Vagina (tissue), 2 donors: ENCODE results near the gene UNC13A. TPM values are rescaled to one million over a fixed set of nuclear protein-coding genes. Genes with fewer than 3 reads are reported as not detected.

Experiments
- DNase-seq, 2 donors: peaks; one replicate each; pipeline ENCODE4 v3.0.0-alpha.2; 2017; ENCODE audit errors: extremely low spot score in 2 of 2
- H3K27ac ChIP-seq: fragments of 200-600 bp; sonication (generic); one replicate; pipeline ENCODE4 v1.5.1; 2019
- H3K27me3 ChIP-seq: fragments of 200-600 bp; sonication (generic); one replicate; pipeline ENCODE4 v1.5.1; 2019
- H3K36me3 ChIP-seq, 2 donors: fragments of 200-600 bp; sonication (generic); one replicate each; pipeline ENCODE4 v1.5.1; 2017 to 2019
- H3K4me1 ChIP-seq: fragments of 200-600 bp; sonication (generic); one replicate; pipeline ENCODE4 v1.5.1; 2019
- H3K4me3 ChIP-seq, 2 donors: fragments of 200-600 bp; sonication (generic); 1 replicate in 1 of 2; 2 replicates in 1 of 2; pipeline ENCODE4 v1.5.1; 2016 to 2019
- H3K9me3 ChIP-seq: fragments of 200-600 bp; sonication (generic); one replicate; pipeline ENCODE4 v1.5.1; 2019
- POLR2A ChIP-seq, 2 donors: fragments of 450-650 bp; IDR thresholded peaks; one replicate each; pipeline ENCODE4 v1.6.1; 2017; ENCODE audit warnings: antibody characterized with exemption in 2 of 2, mild to moderate bottlenecking in 2 of 2, moderate library complexity in 2 of 2
- POLR2AphosphoS5 ChIP-seq, 2 donors: sonication (generic); formaldehyde crosslinking; IDR thresholded peaks; one replicate each; pipeline ENCODE4 v1.9.0; 2017; ENCODE audit warnings: antibody characterized with exemption in 2 of 2, mild to moderate bottlenecking in 2 of 2, low read depth in 1 of 2; ENCODE audit not compliant: insufficient read depth in 1 of 2
- intact Hi-C: fragments of 100-400 bp; cut with DNase I; formaldehyde crosslinking; loops from one replicate; pipeline ENCODE4 v1.15.1; 2023
- total RNA-seq: library from RNA; depleted of rRNA; stranded (reverse); fragments of >200 nt; gene quantifications from one replicate; pipeline ENCODE4 v1.2.3, GENCODE V29; 2016
- TF ChIP-seq, protein P1 (sequence below), 3 experiments: fragments of 450-650 bp in 2 of 3; fragments of 200-600 bp in 1 of 3; sonication (generic) in 1 of 3; IDR thresholded peaks; one replicate each; pipeline ENCODE4 v1.5.1; 2017 to 2019; ENCODE audit warnings: antibody characterized with exemption in 3 of 3, mild to moderate bottlenecking in 2 of 3, moderate library complexity in 2 of 3

UNC13A gene
- total RNA-seq, 1 donor from 2014 or later, result 0.49 TPM

DNA sequence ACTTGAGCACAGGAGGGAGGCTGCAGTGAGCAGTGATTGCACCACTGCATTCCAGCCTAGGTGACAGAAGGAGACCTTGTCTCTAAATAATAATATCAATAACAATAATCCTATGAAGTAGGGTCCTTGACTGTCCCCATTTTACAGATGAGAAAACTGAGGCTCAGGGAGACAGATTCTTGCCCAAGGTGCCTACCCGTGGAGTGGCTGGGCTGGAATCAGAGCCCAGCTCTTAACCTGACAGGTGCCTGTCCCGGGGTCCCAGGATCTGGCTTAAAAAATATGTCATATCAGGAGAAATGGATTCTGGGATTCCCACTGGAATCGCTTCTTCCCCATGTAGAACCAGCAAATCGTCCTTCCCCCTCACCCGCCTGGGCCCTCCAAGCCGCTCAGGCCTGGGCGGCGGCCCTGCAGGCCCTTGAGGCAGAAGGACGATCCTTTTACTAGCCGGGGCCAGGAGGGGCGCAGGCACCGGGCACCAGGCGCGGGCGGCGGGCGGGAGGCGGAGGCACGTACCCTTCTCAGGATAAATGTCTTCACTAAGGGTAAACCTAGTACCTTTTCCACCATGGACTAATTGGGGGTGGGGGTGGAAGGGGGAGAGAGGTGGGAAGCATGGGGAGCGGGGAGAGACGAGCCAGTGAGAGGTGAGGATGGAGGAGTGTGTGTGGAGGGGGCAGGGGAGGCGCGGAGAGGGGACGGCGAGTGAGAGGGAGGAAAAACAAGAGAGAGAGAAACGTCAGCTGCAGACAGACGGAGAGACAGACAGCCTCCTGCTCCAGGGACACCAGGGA, 72.1 kb downstream of the UNC13A start:
- Histone ChIP-seq H3K4me3 (no peak overlapping the region), H3K27me3 (no peaks in the 10 kb centered on the region)

DNA sequence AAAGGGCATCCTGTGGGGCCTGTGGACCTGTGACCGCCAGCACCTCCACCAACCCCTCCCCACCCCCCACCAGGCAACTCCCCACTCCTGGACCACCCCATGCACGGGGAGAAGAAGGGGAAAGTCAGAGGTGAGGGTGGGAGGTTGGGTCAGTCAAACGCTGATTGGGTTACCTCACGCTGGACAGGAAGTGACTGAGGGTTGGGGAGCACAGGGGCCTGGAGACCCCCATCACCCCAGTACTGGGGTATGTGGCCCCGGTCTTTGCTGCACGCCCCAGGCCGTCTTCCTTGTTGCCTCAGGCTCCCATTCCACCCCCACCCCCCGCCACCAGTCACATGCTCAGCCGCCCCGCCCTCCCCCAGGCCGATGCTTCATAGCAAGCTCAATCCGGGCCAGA, 73.7 kb downstream of the UNC13A start:
- Histone ChIP-seq H3K27me3 (no peaks in the 10 kb centered on the region), H3K27ac (no peak overlapping the region)

More for the DNA sequence above, 72.1 kb downstream of the UNC13A start:
- Histone ChIP-seq H3K9me3 (no peaks in the 10 kb centered on the region), H3K36me3 (no peaks in the 10 kb centered on the region), H3K27ac (no peak overlapping the region), H3K4me1 (peaks cover 3% of the 10 kb centered on the region)
- no peak for DNase-seq
- intact Hi-C loops, result no loop called here
- no peak for TF ChIP-seq POLR2AphosphoS5 (IDR thresholded peaks at IDR 0.05; ENCODE audit: insufficient read depth in 1 of 2, low read depth in 1 of 2)
- TF ChIP-seq, protein P1, sequence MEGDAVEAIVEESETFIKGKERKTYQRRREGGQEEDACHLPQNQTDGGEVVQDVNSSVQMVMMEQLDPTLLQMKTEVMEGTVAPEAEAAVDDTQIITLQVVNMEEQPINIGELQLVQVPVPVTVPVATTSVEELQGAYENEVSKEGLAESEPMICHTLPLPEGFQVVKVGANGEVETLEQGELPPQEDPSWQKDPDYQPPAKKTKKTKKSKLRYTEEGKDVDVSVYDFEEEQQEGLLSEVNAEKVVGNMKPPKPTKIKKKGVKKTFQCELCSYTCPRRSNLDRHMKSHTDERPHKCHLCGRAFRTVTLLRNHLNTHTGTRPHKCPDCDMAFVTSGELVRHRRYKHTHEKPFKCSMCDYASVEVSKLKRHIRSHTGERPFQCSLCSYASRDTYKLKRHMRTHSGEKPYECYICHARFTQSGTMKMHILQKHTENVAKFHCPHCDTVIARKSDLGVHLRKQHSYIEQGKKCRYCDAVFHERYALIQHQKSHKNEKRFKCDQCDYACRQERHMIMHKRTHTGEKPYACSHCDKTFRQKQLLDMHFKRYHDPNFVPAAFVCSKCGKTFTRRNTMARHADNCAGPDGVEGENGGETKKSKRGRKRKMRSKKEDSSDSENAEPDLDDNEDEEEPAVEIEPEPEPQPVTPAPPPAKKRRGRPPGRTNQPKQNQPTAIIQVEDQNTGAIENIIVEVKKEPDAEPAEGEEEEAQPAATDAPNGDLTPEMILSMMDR (IDR thresholded peaks at IDR 0.05), result no peak
- no peak for TF ChIP-seq POLR2A (IDR thresholded peaks at IDR 0.05)

DNA sequence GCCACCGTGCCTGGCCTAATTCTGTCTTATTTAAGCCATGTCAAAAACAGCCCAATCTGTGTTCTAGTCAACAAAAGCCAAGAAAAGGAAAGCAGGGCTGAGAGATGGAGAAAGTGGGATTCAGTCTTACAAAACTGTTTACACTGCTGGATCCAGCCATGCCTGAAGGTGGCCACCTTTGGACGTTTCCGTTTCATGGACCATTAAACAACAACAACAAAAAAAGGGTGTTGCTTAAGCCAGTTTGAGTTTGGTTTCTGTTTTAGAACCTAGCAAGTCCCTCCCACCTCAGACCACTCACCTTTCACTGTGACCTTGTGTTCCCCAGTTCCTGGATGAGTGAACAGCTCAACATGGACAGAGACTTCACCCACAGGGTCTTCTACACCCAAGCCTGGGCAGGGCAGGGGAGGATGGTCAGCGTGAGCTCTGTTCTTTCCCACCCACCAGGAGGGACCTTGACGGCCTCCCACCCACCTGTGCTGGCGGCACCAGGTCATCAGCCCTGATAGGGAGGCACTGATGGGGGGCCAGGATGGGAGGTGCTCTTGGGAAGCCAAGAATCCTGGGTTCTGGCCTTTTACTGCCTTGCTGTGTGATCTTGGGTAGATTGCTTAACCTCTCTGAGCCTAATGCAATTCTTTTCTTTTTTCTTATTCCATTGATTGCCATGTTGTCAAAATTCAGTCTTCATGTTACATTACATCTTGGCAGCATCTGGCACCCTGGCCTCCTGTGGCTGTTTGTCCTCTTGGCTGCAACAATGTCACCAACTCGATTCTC, 76.5 kb downstream of the UNC13A start:
- H3K4me1 ChIP-seq, result peaks cover 4% of the 10 kb centered on the region
- H3K9me3 ChIP-seq, result no peaks in the 10 kb centered on the region
- intact Hi-C loops, result no loop called here
- H3K36me3 ChIP-seq, result no peaks in the 10 kb centered on the region
- no peak overlapping the region for H3K4me3 ChIP-seq
- no peak for DNase-seq
- no peaks in the 10 kb centered on the region for H3K27me3 ChIP-seq
- TF ChIP-seq POLR2AphosphoS5 (IDR thresholded peaks at IDR 0.05; ENCODE audit: insufficient read depth in 1 of 2, low read depth in 1 of 2) (no peak), POLR2A (IDR thresholded peaks at IDR 0.05) (no peak)
- TF ChIP-seq, protein P1 (IDR thresholded peaks at IDR 0.05), result no peak
- no peak overlapping the region for H3K27ac ChIP-seq

More for the DNA sequence above, 73.7 kb downstream of the UNC13A start:
- no peaks in the 10 kb centered on the region for H3K36me3 ChIP-seq
- no peak overlapping the region for H3K4me3 ChIP-seq
- no peak for TF ChIP-seq POLR2AphosphoS5 (IDR thresholded peaks at IDR 0.05; ENCODE audit: insufficient read depth in 1 of 2, low read depth in 1 of 2)
- peaks cover 3% of the 10 kb centered on the region for H3K4me1 ChIP-seq
- intact Hi-C loops, result no loop called here
- DNase-seq, result no peak
- no peaks in the 10 kb centered on the region for H3K9me3 ChIP-seq

DNA sequence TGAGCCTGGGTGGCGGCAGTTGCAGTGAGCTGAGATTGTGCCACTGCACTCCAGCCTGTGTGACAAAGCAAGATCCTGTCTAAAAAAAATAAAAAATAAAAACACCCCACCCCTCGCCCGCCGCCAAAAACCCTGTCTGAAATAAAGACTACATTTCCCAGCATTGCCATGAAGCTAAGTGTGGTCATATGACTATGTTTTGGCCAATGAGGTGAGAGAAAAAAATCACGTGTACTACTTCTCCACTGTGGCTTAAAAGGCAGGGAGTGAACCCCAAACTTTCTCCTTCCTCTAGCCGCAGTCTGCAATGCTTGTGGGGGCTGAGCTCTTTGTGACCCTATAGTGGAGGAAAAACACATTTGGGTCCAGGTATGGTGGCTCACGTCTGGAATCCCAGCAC, 77.8 kb downstream of the UNC13A start:
- Histone ChIP-seq H3K36me3 (no peaks in the 10 kb centered on the region), H3K9me3 (no peaks in the 10 kb centered on the region), H3K4me3 (no peak overlapping the region), H3K27me3 (no peaks in the 10 kb centered on the region), H3K4me1 (peaks cover 14% of the 10 kb centered on the region), H3K27ac (no peak overlapping the region)
- no peak for DNase-seq
- intact Hi-C loops, result no loop called here
- TF ChIP-seq, protein P1 (IDR thresholded peaks at IDR 0.05), result no peak
- TF ChIP-seq POLR2AphosphoS5 (IDR thresholded peaks at IDR 0.05; ENCODE audit: insufficient read depth in 1 of 2, low read depth in 1 of 2) (no peak), POLR2A (IDR thresholded peaks at IDR 0.05) (no peak)

DNA sequence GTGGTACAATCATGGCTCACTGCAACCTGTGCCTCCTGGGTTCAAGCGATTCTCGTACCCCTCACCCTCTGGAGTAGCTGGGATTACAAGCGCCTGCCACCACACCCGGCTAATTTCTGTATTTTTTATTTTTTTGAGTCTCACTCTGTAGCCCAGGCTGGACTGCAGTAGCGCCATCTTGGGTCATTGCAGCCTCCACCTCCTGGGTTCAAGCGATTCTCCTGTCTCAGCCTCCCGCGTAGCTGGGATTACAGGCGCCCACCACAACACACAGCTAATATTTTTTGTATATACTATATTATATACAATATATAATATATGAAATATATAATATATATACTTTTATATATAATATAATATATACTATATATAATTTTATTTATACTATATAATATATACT, 80.2 kb downstream of the UNC13A start:
- intact Hi-C loops, result no loop called here
- no peak overlapping the region for H3K27ac ChIP-seq
- no peaks in the 10 kb centered on the region for H3K27me3 ChIP-seq
- no peaks in the 10 kb centered on the region for H3K36me3 ChIP-seq
- TF ChIP-seq, protein P1 (IDR thresholded peaks at IDR 0.05), result no peak
- no peak for TF ChIP-seq POLR2AphosphoS5 (IDR thresholded peaks at IDR 0.05; ENCODE audit: insufficient read depth in 1 of 2, low read depth in 1 of 2)
- no peak for TF ChIP-seq POLR2A (IDR thresholded peaks at IDR 0.05)
- peaks cover 15% of the 10 kb centered on the region for H3K4me1 ChIP-seq
- no peak overlapping the region for H3K4me3 ChIP-seq
- no peaks in the 10 kb centered on the region for H3K9me3 ChIP-seq
- no peak for DNase-seq
